ENCODE results near the gene WDR38. TPM values are rescaled to one million over a fixed set of nuclear protein-coding genes. Genes with fewer than 3 reads are reported as not detected.

WDR38 gene
- polyA plus RNA-seq (2013, experiment 1 of 2; ENCODE audit: insufficient read length) = not detected
- not detected for polyA plus RNA-seq (2013, experiment 2 of 2; ENCODE audit: insufficient read length)

DNA sequence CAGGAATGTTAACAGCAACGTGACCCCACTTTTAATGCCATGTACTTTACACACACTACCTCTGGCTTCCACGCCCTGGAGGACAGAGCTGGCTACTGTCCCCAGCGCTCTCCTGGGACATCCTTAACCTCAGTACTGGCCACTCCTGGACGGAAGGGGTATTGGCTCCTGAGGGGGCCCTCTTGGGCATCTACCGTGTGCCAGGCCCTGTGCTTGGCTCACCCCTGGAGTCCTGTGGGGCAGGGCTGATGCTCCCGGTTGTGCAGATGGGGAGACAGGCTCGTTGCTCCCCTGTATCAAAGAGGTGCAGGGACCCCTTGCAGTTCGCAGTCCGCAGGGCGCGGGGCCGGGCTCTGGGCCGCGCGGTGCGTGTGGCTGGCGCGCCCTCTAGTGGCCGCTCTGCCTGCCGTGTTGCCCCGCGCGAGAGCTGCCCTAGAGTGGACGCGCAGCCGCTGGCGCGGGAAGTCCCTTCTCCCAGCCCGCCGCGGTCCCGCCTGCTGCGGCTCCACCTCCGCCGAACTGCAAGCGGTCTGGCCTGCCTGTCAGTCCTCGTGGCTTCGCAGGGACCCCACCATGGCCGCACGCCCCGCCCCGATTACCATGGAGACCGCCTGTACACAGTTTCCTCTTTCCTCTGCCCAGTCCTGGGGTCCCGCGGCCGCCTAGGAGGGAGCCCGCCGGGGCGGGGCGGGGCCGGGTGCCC, at the start of gene WDR38:
Gene WDR38 (plus strand): TSS at position 632 of the 703 bp plus-strand sequence. CDS start 72 bp downstream, outside the sequence.
- peak; percentile 78 for DNase-seq

- no peak for DNase-seq
These were observed 49.3 kb upstream of the WDR38 start for GRCh38 chr9:124803911-124804310.

DNA sequence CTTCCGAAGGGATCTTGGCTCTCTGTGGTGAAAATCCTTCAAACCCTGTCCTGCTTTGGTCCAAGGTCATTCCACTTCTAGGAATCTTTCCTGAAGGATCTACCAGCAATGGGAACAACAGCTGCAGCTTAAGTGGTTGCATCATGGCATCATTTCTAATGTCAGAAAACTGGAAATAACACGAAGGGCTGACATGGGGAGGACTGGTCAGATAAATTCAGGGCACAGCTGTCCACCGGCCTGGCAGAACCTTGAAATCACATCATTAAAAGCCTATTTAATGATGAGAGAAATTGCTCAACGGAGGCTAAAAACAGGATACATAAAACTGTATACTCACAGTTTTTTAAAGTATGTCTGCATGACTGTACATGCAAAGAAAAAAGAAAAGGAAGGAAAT, 48.1 kb upstream of the WDR38 start:
- no peak for DNase-seq

DNA sequence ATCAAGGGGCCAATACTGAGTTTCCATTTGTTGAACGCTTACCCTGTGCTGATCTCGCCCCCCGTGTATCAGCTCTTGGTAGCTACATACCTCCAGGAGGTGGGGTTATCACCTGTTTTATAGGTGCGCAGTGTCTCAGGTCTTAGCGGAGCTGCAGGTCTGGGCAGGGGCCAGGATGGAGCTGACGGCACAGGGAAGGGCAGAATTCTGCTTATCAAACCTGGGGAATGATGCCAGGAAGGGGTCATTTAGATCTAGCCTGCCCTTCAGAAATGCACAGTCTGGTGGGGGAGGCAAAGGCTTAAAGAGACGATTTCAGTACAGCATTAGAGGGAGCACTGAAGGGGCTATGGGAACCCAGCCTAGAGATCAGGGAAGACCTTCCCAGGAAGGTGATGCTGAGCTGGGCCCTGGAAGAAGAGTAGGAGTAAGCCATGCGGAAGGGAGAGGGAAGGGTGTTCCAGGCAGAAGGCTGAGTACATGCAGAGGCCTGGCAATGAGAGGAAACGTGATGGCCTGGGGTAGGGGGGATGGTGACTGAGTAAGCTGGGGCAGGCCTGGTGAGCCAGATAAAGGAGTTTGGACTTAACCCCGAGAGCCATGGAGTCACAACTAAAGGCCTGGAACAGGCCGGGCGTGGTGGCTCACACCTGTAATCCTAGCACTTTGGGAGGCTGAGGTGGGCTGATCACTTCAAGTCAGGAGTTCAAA, 44.9 kb upstream of the WDR38 start:
- no peak for DNase-seq

GRCh38 chr9:124809211-124809610, 44.0 kb upstream of the WDR38 start:
- no peak for DNase-seq

DNA sequence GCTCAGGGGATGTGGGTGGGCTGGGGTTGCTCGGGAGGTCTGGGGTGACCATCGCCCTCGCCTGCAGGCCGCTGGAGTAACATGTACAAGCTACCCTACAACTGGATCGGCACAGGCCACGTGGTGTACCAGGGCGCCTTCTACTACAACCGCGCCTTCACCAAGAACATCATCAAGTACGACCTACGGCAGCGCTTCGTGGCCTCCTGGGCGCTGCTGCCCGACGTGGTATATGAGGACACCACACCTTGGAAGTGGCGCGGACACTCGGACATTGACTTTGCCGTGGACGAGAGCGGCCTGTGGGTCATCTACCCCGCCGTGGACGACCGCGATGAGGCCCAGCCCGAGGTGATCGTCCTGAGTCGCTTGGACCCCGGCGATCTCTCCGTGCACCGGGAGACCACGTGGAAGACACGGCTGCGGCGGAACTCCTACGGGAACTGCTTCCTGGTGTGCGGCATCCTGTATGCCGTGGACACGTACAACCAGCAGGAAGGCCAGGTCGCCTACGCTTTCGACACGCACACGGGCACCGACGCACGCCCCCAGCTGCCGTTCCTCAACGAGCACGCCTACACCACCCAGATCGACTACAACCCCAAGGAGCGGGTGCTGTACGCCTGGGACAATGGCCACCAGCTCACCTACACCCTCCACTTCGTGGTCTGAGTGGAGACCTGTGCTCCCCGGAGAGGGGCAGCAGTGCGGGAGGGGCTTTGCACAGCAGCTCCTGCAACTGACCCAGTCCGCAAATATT, 43.3 kb upstream of the WDR38 start:
- no peak for DNase-seq

GRCh38 chr9:124810663-124811355, 42.5 kb upstream of the WDR38 start:
- DNase-seq = peak; percentile 96

DNA sequence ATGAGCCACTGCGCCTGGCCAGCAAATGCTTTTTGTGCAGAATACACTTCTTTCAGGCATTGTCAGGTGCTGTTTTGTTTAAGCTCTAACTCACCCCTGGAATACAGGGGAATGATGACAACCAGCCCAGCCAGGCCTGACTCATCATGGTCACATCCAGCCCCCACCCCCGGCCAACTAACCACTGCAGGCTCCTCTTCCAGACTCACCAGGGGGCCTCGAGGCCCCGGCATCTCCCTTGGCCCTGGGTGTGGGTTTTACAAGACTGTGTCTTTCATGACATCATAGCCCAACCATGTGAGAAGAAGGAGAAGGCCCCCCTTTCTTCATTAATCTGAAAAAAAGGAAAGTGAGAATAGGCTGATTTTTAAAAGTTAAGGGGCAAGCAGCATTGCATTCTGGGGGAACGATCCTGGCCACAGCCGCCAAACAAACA, 40.8 kb upstream of the WDR38 start:
- DNase-seq = peak; percentile 100

DNA sequence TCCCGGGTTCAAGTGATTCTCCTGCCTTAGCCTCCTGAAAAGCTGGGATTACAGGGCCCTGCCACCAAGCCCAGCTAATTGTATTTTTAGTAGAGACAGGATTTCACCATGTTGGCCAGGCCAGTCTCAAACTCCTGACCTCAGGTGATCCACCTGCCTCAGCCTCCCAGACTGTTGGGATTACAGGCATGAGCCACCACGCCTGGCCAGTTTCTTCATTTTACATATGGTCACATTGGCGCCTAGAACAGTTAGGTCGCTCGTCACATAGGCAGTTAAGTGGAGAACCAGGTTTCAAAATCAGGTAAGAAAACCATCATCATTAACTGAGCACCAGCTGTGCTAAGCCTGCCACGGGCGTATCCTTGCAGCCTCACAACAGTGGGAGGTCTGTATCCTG, 40.2 kb upstream of the WDR38 start:
- no peak for DNase-seq

DNA sequence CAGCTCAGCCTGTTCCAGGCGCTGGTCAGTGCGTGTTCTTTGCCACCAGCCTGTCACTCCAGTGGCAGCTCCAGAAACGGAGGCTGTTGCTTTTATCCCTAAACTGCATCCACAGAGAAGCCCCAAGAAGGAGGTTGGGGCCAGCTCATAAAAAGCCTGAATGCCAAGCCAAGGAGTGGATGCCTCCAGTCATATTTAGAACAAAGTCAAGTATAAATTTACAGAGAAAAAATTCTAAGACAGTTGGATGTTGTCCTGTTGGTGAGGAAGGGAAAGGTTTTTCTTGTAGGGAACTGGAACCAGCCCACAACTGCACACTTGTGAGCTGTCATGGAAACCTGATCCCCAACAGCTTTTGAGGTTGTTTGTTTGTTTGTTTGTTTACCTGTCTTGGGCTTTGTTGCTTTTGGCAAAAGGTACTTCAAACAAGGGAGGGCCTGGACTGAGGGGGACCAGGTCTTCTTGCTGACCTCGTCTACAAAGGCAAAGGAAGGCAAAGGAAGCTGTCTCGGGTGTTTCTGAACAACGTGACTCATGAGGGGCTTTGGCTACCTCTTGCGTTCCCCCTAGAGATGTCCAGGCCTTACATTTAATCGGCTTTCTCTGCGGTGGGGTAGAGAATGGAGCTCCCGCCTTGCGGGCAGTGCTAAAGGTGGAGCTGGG, 39.6 kb upstream of the WDR38 start:
- DNase-seq = no peak

- DNase-seq = no peak
These were observed 39.1 kb upstream of the WDR38 start for GRCh38 chr9:124814164-124814535.

DNA sequence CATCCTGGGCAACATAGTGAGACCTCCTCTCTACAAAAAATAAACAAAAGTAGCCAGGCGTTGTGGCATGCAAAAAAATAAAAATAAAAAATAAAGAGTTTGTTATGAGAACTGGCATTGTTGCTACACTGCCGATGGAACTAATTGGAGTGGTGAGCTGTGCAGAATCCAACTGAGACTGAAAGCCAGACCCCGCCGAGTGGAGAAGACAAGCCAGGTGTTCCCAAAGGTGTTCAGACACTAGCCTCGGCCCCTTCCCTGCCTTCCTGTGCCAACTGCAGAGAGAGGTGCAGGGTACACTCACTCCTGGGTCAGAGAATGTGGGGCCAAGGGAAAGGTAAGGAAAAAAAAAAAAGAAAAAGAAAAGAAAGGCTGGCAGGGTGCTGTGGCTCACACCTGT, 37.7 kb upstream of the WDR38 start:
- DNase-seq = no peak

DNA sequence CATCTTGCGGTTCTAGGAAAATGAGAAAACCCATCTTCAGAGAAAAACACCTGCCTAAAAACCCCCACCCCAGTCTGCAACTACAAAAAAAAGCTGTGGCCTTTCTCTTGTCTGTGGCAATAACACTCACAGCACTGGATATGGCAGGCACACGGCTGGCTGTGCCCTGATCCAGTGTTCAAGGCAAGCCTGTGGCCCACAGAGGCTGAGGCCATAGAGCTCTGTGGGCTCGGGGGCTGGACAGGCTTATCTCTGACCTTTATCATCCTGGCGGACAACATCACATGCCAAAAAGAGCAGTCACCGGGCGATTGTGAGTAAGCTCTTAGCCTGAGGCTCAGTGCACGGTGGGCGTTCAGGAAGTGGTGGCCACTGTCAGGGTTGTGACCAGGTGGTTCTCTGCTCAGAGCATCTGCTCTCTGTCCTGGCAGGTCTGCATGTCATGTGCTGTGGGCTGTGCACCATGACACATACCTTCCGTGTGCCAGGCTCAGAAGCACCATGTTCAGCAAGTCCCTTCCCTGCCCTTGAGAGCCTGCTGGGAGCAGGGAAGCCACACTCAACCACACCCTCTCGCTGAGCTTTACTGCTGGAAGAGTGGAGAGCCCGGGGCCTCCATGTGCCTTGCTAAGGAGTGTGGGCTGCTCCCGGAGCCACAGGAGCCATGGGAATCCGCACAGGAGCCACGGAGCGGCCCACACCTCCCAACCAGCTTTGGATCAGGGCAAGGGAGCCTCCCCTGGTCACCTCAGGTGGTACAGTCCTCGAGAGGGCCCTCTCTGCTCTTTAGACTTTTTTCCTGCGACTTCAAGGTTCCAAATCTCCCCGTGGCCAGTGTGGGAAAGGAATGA, 34.6 kb upstream of the WDR38 start:
- peak; percentile 28 for DNase-seq

DNA sequence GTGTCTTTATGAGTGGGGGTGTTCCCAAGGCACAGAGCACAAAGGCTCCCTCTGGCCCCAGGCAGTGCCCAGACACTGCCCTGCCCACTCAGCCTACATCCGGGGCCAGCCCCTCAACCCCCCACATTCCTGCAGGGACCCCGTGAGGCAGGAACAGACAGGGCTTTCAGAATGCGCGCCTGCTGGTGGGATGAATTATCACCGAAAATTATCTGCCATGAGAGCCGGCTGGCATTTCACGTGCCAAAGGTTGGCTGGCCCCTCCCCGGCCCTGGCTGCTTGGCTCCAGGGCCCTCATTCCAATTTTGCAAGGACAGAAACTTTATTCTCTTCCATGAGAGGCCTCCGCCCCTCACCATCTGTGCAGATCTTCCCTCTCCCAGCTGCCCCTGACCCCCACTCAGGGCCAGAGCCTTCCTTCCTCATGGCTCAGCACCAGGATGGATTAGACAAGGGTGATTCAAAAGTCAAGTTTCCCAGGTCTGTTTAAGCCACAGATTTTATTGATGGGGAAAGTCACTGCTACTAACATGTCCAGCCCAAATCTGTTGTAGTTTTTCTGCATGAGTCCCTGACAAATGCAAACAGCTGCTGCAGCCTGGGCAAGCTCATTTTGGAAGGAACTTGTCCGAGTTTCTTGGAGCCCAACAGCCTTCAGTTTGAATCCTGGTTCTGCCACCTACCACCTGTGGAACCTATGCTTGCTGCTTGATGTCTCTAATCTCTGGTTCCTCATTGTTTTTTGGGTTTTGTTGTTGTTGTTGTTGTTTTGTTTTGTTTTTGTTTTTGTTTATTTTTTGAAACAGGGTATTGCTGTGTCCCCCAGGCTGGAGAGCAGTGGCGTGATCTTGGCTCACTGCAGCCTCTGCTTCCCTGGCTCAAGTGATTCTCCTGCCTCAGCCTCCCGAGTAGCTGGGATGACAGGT, 32.3 kb upstream of the WDR38 start:
- no peak for DNase-seq

DNA sequence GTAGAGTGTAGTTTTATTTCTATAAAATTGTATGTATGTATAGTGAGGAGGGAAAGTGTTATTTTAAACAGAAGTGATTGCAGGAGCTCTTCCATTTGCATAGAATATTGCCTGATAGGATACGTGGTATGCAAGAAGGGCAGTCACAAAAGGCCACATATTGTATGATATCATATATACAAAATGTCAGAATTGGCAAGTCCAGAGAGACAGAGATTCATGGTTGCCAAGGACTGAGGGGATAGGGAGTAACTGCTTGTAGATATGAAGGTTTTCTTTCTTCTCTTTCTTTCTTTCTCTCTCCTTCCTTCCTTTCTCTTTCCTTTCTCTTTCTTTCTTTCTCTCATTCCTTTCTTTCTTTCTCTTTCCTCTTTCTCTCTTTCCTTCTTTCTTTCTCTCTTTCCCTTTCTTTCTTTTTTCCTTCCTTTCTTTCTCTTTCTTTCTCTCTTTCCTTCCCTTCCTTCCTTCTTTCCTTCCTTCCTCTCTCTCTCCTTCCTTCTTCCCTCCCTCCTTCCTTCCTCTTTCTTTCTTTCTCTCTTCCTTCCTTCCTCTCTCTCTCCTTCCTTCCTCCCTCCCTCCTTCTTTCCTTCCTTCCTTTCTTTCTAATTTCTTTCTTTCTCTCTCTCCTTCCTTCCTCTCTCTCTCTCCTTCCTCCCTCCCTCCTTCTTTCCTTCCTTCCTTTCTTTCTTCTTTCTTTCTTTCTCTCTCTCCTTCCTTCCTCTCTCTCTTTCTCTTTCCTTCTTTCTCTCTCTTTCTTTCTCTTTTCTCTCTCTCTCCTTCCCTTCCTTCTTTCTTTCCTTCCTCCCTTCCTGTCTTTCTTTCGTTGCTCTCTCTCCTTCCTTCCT, 24.5 kb upstream of the WDR38 start:
- DNase-seq = no peak

DNA sequence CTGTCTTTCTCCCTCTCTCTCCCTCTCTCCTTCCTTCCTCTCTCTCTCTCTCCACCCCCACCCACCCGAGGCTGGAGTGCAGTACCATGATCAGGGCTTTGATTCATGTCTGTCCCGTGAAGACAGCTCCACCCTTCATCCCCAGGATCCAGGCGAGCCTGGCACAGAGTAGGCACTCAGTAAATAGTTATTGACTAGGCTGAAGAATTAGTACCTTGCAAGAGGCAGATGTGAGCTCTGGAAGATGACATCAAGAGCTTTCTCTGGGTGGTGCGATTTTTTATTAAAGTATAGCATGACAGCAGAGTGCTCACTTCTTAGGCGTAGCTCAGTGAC, 24.0 kb upstream of the WDR38 start:
- DNase-seq = no peak

DNA sequence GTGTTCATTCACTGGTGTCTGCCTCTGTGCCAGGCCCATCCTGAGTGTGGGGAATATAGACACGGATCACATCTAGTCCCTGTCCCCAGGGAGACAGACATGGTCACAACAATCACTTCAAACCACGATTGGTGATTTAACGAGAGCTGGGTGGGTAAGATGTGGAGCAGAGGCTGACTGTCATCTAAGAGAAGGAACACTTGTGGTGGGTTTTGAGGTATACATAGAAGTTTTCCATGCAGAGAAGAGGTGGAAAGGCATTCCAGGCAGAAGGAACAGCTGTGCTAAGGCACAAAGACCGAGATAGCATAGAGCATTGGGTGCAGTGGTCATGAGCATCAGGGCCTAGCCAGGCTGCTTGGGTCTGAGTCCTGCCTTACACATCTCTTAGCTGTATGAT, 22.7 kb upstream of the WDR38 start:
- DNase-seq = no peak

- DNase-seq = no peak
These were observed 21.5 kb upstream of the WDR38 start for GRCh38 chr9:124831642-124832364.

All from fibroblast of skin of back (primary cell).